Measurements from ENCODE around the gene RBBP6.

GRCh38 chr16:24515186-24515585 is 24.2 kb upstream of the RBBP6 start:
- TF ChIP-seq POLR2A (IDR thresholded peaks at IDR 0.05; ENCODE audit: low read depth, low read length) (no peak), CTCF (IDR thresholded peaks at IDR 0.05; ENCODE audit: extremely low read depth in 1 of 2, insufficient read depth in 1 of 2, low read depth in 1 of 2, low read length in 2 of 2) (no peak)

All from endothelial cell of umbilical vein (primary cell).